Measurements from ENCODE around the gene MPRIP.

MPRIP gene

DNA sequence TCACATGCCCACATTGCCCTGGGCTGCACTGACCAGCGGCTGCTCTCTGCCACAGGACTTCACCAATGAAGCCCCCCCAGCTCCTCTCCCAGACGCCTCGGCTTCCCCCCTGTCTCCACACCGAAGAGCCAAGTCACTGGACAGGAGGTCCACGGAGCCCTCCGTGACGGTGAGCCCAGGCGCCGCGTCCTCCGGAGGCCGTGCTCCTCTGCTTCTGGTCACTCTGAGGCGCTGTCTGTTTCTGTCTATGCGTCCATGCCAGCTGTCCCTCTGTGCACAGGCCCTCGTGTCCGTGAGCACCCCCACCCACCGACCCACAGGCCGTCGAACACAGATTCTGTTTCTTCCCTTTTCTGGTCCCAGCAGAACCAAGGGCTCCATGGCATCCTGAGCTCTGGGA, 101.2 kb downstream of the MPRIP start:
- TF ChIP-seq PPARA (CRISPR knock-in tag; IDR thresholded peaks at IDR 0.05; ENCODE audit: borderline replicate concordance) (no peak), OSR1 (CRISPR knock-in tag; IDR thresholded peaks at IDR 0.05) (no peak), ZFP30 (CRISPR knock-in tag; IDR thresholded peaks at IDR 0.05) (no peak), BACH2 (CRISPR knock-in tag; IDR thresholded peaks at IDR 0.05; ENCODE audit: borderline replicate concordance) (no peak), ZFP3 (CRISPR knock-in tag; IDR thresholded peaks at IDR 0.05) (no peak), ZC3H10 (CRISPR knock-in tag; IDR thresholded peaks at IDR 0.05) (no peak)
- TF ChIP-seq, protein P1, sequence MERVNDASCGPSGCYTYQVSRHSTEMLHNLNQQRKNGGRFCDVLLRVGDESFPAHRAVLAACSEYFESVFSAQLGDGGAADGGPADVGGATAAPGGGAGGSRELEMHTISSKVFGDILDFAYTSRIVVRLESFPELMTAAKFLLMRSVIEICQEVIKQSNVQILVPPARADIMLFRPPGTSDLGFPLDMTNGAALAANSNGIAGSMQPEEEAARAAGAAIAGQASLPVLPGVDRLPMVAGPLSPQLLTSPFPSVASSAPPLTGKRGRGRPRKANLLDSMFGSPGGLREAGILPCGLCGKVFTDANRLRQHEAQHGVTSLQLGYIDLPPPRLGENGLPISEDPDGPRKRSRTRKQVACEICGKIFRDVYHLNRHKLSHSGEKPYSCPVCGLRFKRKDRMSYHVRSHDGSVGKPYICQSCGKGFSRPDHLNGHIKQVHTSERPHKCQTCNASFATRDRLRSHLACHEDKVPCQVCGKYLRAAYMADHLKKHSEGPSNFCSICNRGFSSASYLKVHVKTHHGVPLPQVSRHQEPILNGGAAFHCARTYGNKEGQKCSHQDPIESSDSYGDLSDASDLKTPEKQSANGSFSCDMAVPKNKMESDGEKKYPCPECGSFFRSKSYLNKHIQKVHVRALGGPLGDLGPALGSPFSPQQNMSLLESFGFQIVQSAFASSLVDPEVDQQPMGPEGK (CRISPR knock-in tag; IDR thresholded peaks at IDR 0.05; ENCODE audit: borderline replicate concordance): no peak
- no peak for ATAC-seq

DNA sequence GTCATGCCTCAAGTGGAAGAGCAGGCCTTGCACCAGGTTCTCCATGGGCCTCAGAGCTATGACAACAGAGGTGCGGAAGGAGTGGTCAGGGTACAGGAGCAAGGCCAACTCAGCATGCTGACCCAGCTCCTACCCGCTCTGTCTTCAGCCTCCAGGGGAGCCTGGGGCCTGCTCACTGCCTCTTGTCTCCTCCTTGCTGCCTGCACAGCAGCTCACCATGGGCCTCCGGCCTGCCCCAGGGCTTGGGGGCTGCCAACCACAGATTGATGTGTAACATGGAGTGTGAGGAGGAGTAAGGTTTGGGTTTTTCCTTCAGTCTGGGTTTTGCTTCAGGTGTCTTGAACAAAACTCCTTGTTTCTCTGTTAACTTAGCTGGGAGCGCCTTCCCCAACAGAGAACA, 101.8 kb downstream of the MPRIP start:
- no peak for TF ChIP-seq RARB (CRISPR knock-in tag; IDR thresholded peaks at IDR 0.05)
- no peak for TF ChIP-seq TOX (CRISPR knock-in tag; IDR thresholded peaks at IDR 0.05; ENCODE audit: borderline replicate concordance)
- no peak for TF ChIP-seq GLIS3 (CRISPR knock-in tag; IDR thresholded peaks at IDR 0.05)
- TF ChIP-seq ZNF565 (CRISPR knock-in tag; conservative IDR thresholded peaks at IDR 0.05; ENCODE audit: low read depth): no peak
- TF ChIP-seq ZC3H10 (CRISPR knock-in tag; IDR thresholded peaks at IDR 0.05): no peak
- no peak for TF ChIP-seq SNAI2 (CRISPR knock-in tag; IDR thresholded peaks at IDR 0.05)
- no peak for TF ChIP-seq PPARA (CRISPR knock-in tag; IDR thresholded peaks at IDR 0.05; ENCODE audit: borderline replicate concordance)
- TF ChIP-seq, protein P1 (CRISPR knock-in tag; IDR thresholded peaks at IDR 0.05; ENCODE audit: borderline replicate concordance): no peak
- TF ChIP-seq ZFP3 (CRISPR knock-in tag; IDR thresholded peaks at IDR 0.05): no peak
- no peak for TF ChIP-seq OSR1 (CRISPR knock-in tag; IDR thresholded peaks at IDR 0.05)
- no peak for TF ChIP-seq ESRRG (CRISPR knock-in tag; IDR thresholded peaks at IDR 0.05)
- TF ChIP-seq, protein P2, sequence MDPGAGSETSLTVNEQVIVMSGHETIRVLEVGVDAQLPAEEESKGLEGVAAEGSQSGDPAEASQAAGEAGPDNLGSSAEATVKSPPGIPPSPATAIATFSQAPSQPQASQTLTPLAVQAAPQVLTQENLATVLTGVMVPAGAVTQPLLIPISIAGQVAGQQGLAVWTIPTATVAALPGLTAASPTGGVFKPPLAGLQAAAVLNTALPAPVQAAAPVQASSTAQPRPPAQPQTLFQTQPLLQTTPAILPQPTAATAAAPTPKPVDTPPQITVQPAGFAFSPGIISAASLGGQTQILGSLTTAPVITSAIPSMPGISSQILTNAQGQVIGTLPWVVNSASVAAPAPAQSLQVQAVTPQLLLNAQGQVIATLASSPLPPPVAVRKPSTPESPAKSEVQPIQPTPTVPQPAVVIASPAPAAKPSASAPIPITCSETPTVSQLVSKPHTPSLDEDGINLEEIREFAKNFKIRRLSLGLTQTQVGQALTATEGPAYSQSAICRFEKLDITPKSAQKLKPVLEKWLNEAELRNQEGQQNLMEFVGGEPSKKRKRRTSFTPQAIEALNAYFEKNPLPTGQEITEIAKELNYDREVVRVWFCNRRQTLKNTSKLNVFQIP (CRISPR knock-in tag; IDR thresholded peaks at IDR 0.05; ENCODE audit: borderline replicate concordance, low read depth): no peak
- TF ChIP-seq CSDC2 (CRISPR knock-in tag; IDR thresholded peaks at IDR 0.05): no peak
- TF ChIP-seq ZFP30 (CRISPR knock-in tag; IDR thresholded peaks at IDR 0.05): no peak
- TF ChIP-seq ZNF70 (CRISPR knock-in tag; IDR thresholded peaks at IDR 0.05): no peak
- TF ChIP-seq ZNF8 (CRISPR knock-in tag; IDR thresholded peaks at IDR 0.05): no peak
- no peak for TF ChIP-seq TCF4 (CRISPR knock-in tag; IDR thresholded peaks at IDR 0.05; ENCODE audit: borderline replicate concordance)
- no peak for ATAC-seq

DNA sequence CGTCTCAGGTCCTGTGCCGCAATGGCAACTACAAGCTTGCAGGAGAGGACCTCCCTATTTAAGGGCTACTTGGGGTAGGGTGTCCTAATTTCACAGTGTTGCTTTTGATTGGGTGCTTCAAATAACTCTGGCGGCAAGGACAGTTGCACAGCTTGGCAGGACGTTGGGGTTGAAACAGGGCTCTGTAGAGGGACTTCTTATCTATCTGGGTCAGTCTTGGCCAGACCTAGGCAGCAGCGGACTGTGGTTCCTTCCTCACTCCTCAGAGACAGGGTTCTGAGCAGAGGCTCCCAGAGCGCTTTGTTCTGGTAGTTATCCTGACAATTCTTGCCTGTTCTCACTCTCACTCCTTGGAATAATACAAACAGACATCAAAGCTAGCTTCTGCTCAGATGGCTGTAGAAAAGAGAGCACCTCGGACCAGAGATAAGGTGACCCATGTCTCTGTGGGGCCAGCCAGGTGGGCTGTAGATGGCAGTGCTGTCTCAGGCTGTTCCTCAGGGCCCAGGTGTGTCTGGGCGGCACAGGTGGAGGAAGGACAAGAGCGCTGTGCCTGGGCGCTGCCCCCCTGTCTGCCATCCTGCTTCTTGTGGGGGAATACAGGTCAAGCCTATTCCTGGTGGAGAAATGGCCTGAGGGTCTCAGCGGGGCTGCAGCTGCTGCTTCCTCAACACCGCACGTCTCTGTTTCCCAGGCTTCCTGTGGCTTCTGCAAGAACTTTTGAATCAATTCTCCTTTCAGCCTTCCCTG, 102.8 kb downstream of the MPRIP start:
- TF ChIP-seq SNAI2 (CRISPR knock-in tag; IDR thresholded peaks at IDR 0.05) (no peak), ZFP3 (CRISPR knock-in tag; IDR thresholded peaks at IDR 0.05) (no peak), TOX (CRISPR knock-in tag; IDR thresholded peaks at IDR 0.05; ENCODE audit: borderline replicate concordance) (no peak), ISL1 (CRISPR knock-in tag; IDR thresholded peaks at IDR 0.05) (no peak), ZNF70 (CRISPR knock-in tag; IDR thresholded peaks at IDR 0.05) (no peak), ZNF8 (CRISPR knock-in tag; IDR thresholded peaks at IDR 0.05) (no peak)
- ATAC-seq: no peak

- ATAC-seq: no peak
- TF ChIP-seq TSHZ2 (CRISPR knock-in tag; IDR thresholded peaks at IDR 0.05) (no peak), GLIS3 (CRISPR knock-in tag; IDR thresholded peaks at IDR 0.05) (no peak), ZNF565 (CRISPR knock-in tag; conservative IDR thresholded peaks at IDR 0.05; ENCODE audit: low read depth) (no peak), RARB (CRISPR knock-in tag; IDR thresholded peaks at IDR 0.05) (no peak), ZFP30 (CRISPR knock-in tag; IDR thresholded peaks at IDR 0.05) (no peak), ESRRG (CRISPR knock-in tag; IDR thresholded peaks at IDR 0.05) (no peak), BACH2 (CRISPR knock-in tag; IDR thresholded peaks at IDR 0.05; ENCODE audit: borderline replicate concordance) (no peak), ZC3H10 (CRISPR knock-in tag; IDR thresholded peaks at IDR 0.05) (no peak), OSR1 (CRISPR knock-in tag; IDR thresholded peaks at IDR 0.05) (no peak), ISL1 (CRISPR knock-in tag; IDR thresholded peaks at IDR 0.05) (no peak), CSDC2 (CRISPR knock-in tag; IDR thresholded peaks at IDR 0.05) (no peak), TOX (CRISPR knock-in tag; IDR thresholded peaks at IDR 0.05; ENCODE audit: borderline replicate concordance) (no peak)
- TF ChIP-seq, protein P2 (CRISPR knock-in tag; IDR thresholded peaks at IDR 0.05; ENCODE audit: borderline replicate concordance, low read depth): no peak
- TF ChIP-seq, protein P1 (CRISPR knock-in tag; IDR thresholded peaks at IDR 0.05; ENCODE audit: borderline replicate concordance): no peak
Measured at GRCh38 chr17:17146786-17147406, 104.6 kb downstream of the MPRIP start.

Measured in SK-N-SH treated with all-trans-retinoic acid at 6 μM for 48 hours (cell line).